OCI-LY7 (cell line): Measurements from ENCODE around the gene ADAMTS5. TPM values are rescaled to one million over a fixed set of nuclear protein-coding genes. Genes with fewer than 3 reads are reported as not detected.

Experiments
- BruUV-seq: library from RNA; stranded (reverse); fragments of 400-500 nt; replicated peaks from 2 replicates; lab custom pipeline; 2021; lab: Mats Ljungman, UMichigan
- CTCF ChIA-PET: fragments of 300-600 bp; sonication (Branson Sonifier 250); formaldehyde crosslinking; loops from one replicate; lab custom pipeline; 2022; ENCODE audit warnings: antibody characterized with exemption; ENCODE audit not compliant: unreplicated experiment; lab: Charles Lee
- POLR2A ChIA-PET: fragments of 300-600 bp; sonication (Branson Sonifier 250); formaldehyde crosslinking; loops from one replicate; lab custom pipeline; 2022; ENCODE audit warnings: antibody characterized with exemption; lab: Charles Lee
- DNase-seq: peaks from one replicate; pipeline ENCODE4 v3.0.0-alpha.2; 2015; ENCODE audit warnings: low spot score
- H2AFZ ChIP-seq: fragments of 200-600 bp; sonication (generic), shearing (Covaris generic); 2 replicates; pipeline ENCODE4 v1.6.1; 2014; ENCODE audit warnings: mild to moderate bottlenecking, antibody characterized with exemption, low read length, moderate library complexity
- H3K27ac ChIP-seq: fragments of 200-600 bp; sonication (generic); 2 replicates; pipeline ENCODE4 v1.5.1; 2014; ENCODE audit warnings: mixed run types, low read depth, mild to moderate bottlenecking, moderate library complexity, low read length, inconsistent platforms; ENCODE audit not compliant: poor library complexity, severe bottlenecking
- H3K36me3 ChIP-seq: fragments of 200-600 bp; sonication (generic); 2 replicates; pipeline ENCODE4 v1.6.1; 2014; ENCODE audit warnings: mild to moderate bottlenecking, antibody characterized with exemption, low read length, moderate library complexity, mixed read lengths; ENCODE audit not compliant: insufficient read depth
- H3K4me1 ChIP-seq: fragments of 200-600 bp; sonication (generic); 2 replicates; pipeline ENCODE4 v1.5.1; 2014; ENCODE audit warnings: mild to moderate bottlenecking, low read length; ENCODE audit not compliant: insufficient read depth, poor library complexity, severe bottlenecking
- H3K4me2 ChIP-seq: fragments of 200-600 bp; sonication (generic); 2 replicates; pipeline ENCODE4 v1.6.1; 2014; ENCODE audit warnings: mild to moderate bottlenecking, low read length
- H3K4me3 ChIP-seq: fragments of 200-600 bp; sonication (generic); 2 replicates; pipeline ENCODE4 v1.5.1; 2014; ENCODE audit warnings: mild to moderate bottlenecking, low read depth, low read length; ENCODE audit not compliant: poor library complexity, severe bottlenecking
- H3K79me2 ChIP-seq: fragments of 200-600 bp; sonication (generic); 2 replicates; pipeline ENCODE4 v1.6.1; 2016; ENCODE audit warnings: low read depth, mild to moderate bottlenecking, low read length, moderate library complexity, mixed read lengths; ENCODE audit not compliant: insufficient read depth
- H3K9me2 ChIP-seq: fragments of 200-600 bp; sonication (generic); 2 replicates; pipeline ENCODE4 v1.6.1; 2016; ENCODE audit warnings: mild to moderate bottlenecking, low read length, mixed read lengths; ENCODE audit not compliant: insufficient read depth
- H3K9me3 ChIP-seq: fragments of 200-600 bp; sonication (generic); 2 replicates; pipeline ENCODE4 v1.6.1; 2014; ENCODE audit warnings: mild to moderate bottlenecking, mixed run types, low read length, mixed read lengths
- H4K20me1 ChIP-seq: fragments of 200-600 bp; sonication (generic); 2 replicates; pipeline ENCODE4 v1.6.1; 2014; ENCODE audit warnings: mild to moderate bottlenecking, antibody characterized with exemption, low read length, moderate library complexity, mixed read lengths; ENCODE audit not compliant: insufficient read depth
- EZH2phosphoT487 ChIP-seq: fragments of 200-600 bp; sonication (generic); IDR thresholded peaks from 2 replicates; pipeline ENCODE4 v1.6.1; 2018; ENCODE audit warnings: low read depth, borderline replicate concordance, mild to moderate bottlenecking, mixed run types, antibody characterized with exemption, low read length, moderate library complexity, mixed read lengths
- intact Hi-C: fragments of 100-400 bp; cut with micrococcal nuclease; formaldehyde crosslinking; loops from one replicate; pipeline ENCODE4 v1.10.0; 2022; ENCODE audit not compliant: unreplicated experiment
- total RNA-seq, 2 experiments: library from RNA; depleted of rRNA in 1 of 2; stranded (reverse); fragments of >200 nt in 1 of 2; shearing (Covaris generic) in 1 of 2; gene quantifications; 2 replicates each; pipeline ENCODE4 v1.2.3, GENCODE V29; 2014 to 2022
- TF ChIP-seq, protein P1 (sequence below): fragments of 200-600 bp; sonication (generic); conservative IDR thresholded peaks from 2 replicates; pipeline ENCODE4 v1.5.1; 2014; ENCODE audit warnings: mild to moderate bottlenecking, antibody characterized with exemption, low read length, moderate library complexity, mixed read lengths

The ADAMTS5 gene
- total RNA-seq, 2 experiments from 2014 or later = not detected

GRCh38 chr21:26956813-26957212, 10.1 kb downstream of the ADAMTS5 start:
- intact Hi-C loops = no loop called here
- Histone ChIP-seq H3K9me2 (no peaks in the 10 kb centered on the region), H2AFZ (no peak overlapping the region), H3K27ac (no peak overlapping the region), H3K79me2 (no peaks in the 10 kb centered on the region), H3K4me1 (no peaks in the 10 kb centered on the region), H3K36me3 (no peaks in the 10 kb centered on the region), H4K20me1 (no peaks in the 10 kb centered on the region), H3K4me3 (no peak overlapping the region), H3K4me2 (no peak overlapping the region), H3K9me3 (no peaks in the 10 kb centered on the region)
- ChIA-PET POLR2A (no interaction called here), CTCF (no interaction called here)
- no TSS peak for BruUV-seq
- DNase-seq = no peak
- TF ChIP-seq EZH2phosphoT487 = no peak
- TF ChIP-seq, protein P1, sequence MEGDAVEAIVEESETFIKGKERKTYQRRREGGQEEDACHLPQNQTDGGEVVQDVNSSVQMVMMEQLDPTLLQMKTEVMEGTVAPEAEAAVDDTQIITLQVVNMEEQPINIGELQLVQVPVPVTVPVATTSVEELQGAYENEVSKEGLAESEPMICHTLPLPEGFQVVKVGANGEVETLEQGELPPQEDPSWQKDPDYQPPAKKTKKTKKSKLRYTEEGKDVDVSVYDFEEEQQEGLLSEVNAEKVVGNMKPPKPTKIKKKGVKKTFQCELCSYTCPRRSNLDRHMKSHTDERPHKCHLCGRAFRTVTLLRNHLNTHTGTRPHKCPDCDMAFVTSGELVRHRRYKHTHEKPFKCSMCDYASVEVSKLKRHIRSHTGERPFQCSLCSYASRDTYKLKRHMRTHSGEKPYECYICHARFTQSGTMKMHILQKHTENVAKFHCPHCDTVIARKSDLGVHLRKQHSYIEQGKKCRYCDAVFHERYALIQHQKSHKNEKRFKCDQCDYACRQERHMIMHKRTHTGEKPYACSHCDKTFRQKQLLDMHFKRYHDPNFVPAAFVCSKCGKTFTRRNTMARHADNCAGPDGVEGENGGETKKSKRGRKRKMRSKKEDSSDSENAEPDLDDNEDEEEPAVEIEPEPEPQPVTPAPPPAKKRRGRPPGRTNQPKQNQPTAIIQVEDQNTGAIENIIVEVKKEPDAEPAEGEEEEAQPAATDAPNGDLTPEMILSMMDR = no peak

DNA sequence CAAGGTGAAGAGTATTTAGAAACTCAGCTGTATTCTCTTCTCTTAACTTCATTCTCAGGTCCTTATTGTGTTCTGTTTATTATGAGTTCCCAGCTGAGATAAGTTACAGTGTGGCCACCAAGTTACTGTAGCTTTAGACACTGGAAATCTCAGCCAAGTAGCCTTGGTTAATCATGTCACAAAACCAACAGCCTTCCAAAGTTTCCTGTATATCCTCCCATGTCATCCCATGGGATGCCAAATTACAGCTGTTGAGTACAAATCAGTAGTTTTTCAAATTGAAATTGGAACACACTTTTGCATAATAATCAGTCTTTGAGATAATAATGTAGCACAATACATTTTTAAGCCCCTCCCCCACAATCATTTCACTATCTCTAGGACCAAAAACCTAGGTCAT, 10.7 kb downstream of the ADAMTS5 start:
- Histone ChIP-seq H2AFZ (no peak overlapping the region), H3K79me2 (no peaks in the 10 kb centered on the region), H3K9me2 (no peaks in the 10 kb centered on the region), H3K4me1 (no peaks in the 10 kb centered on the region), H3K27ac (no peak overlapping the region), H3K9me3 (no peaks in the 10 kb centered on the region), H3K36me3 (no peaks in the 10 kb centered on the region), H4K20me1 (no peaks in the 10 kb centered on the region), H3K4me3 (no peak overlapping the region), H3K4me2 (no peak overlapping the region)
- DNase-seq = no peak
- ChIA-PET CTCF (no interaction called here), POLR2A (interaction anchor here (0.6 kb wide), 1 partner anchor 126 kb away, joined by 3 read pairs; no protein-coding TSS in a partner anchor)
- no peak for TF ChIP-seq EZH2phosphoT487
- TF ChIP-seq, protein P1 = no peak
- intact Hi-C loops = no loop called here
- BruUV-seq = no TSS peak

DNA sequence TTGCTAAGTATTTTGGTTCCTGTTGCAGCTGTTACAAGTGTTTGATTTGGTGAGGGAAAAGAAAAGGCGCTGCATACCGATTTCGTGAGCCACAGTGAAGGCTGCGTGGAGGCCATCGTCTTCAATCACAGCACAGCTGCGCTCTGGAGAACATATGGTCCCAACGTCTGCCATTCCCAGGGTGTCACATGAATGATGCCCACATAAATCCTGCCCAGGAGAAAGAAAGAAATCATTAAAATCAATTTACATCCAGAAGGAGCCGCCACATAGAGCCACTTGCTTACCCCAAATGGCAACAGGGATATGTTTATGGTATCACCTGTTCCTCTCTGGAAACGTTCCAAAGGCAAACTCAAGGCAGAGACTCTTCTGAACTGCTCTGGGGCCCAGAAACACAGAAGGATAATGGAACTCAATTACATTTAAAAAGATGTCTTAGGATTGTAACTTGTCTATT, 12.2 kb downstream of the ADAMTS5 start:
- H3K4me2 ChIP-seq = no peak overlapping the region
- no peaks in the 10 kb centered on the region for H3K79me2 ChIP-seq
- no peaks in the 10 kb centered on the region for H3K9me2 ChIP-seq
- TF ChIP-seq EZH2phosphoT487 = no peak
- TF ChIP-seq, protein P1 = no peak
- H4K20me1 ChIP-seq = no peaks in the 10 kb centered on the region
- intact Hi-C loops = no loop called here
- H2AFZ ChIP-seq = no peak overlapping the region
- no peak overlapping the region for H3K27ac ChIP-seq
- H3K9me3 ChIP-seq = no peaks in the 10 kb centered on the region
- ChIA-PET CTCF (no interaction called here), POLR2A (no interaction called here)
- H3K4me3 ChIP-seq = no peak overlapping the region
- no peaks in the 10 kb centered on the region for H3K4me1 ChIP-seq
- no peaks in the 10 kb centered on the region for H3K36me3 ChIP-seq
- no peak for DNase-seq
- no TSS peak for BruUV-seq
